ACHN (cell line): ENCODE data around the gene TPRG1.

ENCODE experiments used
- DNase-seq: peaks from one replicate; pipeline ENCODE4 v3.0.0-alpha.2; 2015
- in situ Hi-C: cut with HindIII; loops from 2 replicates; pipeline ENCODE4 v1.10.0; 2017; ENCODE audit warnings: low sequenced_read_pairs, low pct_ligation_motif_present, low pct_unique_long_range_greater_than_20kb

Gene TPRG1

GRCh38 chr3:189158034-189158433, 13.7 kb upstream of the TPRG1 start:
- no peak for DNase-seq
- in situ Hi-C loops: no loop called here

GRCh38 chr3:189160519-189161309, 11.1 kb upstream of the TPRG1 start:
- in situ Hi-C loops: no loop called here
- no peak for DNase-seq

GRCh38 chr3:189165092-189165612, 6.6 kb upstream of the TPRG1 start:
- in situ Hi-C loops: no loop called here
- DNase-seq: no peak

GRCh38 chr3:189166321-189166720, 5.5 kb upstream of the TPRG1 start:
- in situ Hi-C loops: no loop called here
- DNase-seq: no peak

- no peak for DNase-seq
- in situ Hi-C loops: no loop called here
These were observed 4.6 kb upstream of the TPRG1 start for GRCh38 chr3:189167027-189167766.

- no peak for DNase-seq
- in situ Hi-C loops: no loop called here
These were observed 3.1 kb upstream of the TPRG1 start for GRCh38 chr3:189168711-189169110.

GRCh38 chr3:189169728-189170127, 2.0 kb upstream of the TPRG1 start:
- in situ Hi-C loops: no loop called here

GRCh38 chr3:189170559-189170958, 1.2 kb upstream of the TPRG1 start:
- DNase-seq: no peak
- in situ Hi-C loops: no loop called here

More at GRCh38 chr3:189169728-189170127, 2.0 kb upstream of the TPRG1 start:
- no peak for DNase-seq

GRCh38 chr3:189172668-189173419, 1.1 kb downstream of the TPRG1 start:
- DNase-seq: no peak
- in situ Hi-C loops: no loop called here

- in situ Hi-C loops: no loop called here
- no peak for DNase-seq
These were observed 12.8 kb downstream of the TPRG1 start for GRCh38 chr3:189184566-189184965.

- in situ Hi-C loops: no loop called here
- DNase-seq: no peak
These were observed 14.3 kb downstream of the TPRG1 start for GRCh38 chr3:189186101-189186500.

GRCh38 chr3:189188466-189188865, 16.7 kb downstream of the TPRG1 start:
- in situ Hi-C loops: no loop called here
- no peak for DNase-seq

- in situ Hi-C loops: no loop called here
- no peak for DNase-seq
These were observed 21.0 kb downstream of the TPRG1 start for GRCh38 chr3:189192725-189193124.

GRCh38 chr3:189195302-189195701, 23.5 kb downstream of the TPRG1 start:
- DNase-seq: no peak
- in situ Hi-C loops: no loop called here

GRCh38 chr3:189202106-189202505, 30.3 kb downstream of the TPRG1 start:
- in situ Hi-C loops: no loop called here
- DNase-seq: no peak

- in situ Hi-C loops: no loop called here
- DNase-seq: no peak
These were observed 30.8 kb downstream of the TPRG1 start for GRCh38 chr3:189202583-189202982.

- DNase-seq: no peak
These were observed 32.5 kb downstream of the TPRG1 start for GRCh38 chr3:189204167-189204866.

GRCh38 chr3:189204937-189205336, 33.2 kb downstream of the TPRG1 start:
- in situ Hi-C loops: no loop called here
- DNase-seq: no peak

More at GRCh38 chr3:189204167-189204866, 32.5 kb downstream of the TPRG1 start:
- in situ Hi-C loops: no loop called here
